Measurements from ENCODE around the gene BUD31.

DNA sequence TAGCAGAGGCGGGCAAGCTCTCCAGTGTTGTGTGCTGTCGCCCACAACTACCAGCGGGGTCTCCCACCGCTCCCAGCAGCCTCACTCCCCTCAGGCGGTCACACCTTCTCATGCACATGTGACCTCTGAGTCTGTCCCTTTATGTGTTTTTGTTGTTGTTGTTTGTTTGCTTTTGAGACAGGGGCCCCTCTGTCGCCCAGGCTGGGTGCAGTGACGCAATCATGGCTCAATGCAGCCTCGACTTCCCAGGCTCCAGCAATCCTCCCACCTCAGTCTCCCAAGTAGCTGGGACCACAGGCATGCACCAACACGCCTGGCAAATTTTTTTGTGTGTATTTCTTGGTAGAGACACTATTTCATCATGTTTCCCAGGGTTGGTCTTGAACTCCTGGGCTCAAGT lies 31.4 kb downstream of the BUD31 start:
- TF ChIP-seq YY1 (IDR thresholded peaks at IDR 0.05; ENCODE audit: insufficient read depth, insufficient read length), result no peak
- no peak for TF ChIP-seq ZNF274 (IDR thresholded peaks at IDR 0.05; ENCODE audit: low read depth, low read length)

Measured in NT2/D1 (cell line).